ENCODE measurements around the gene THRAP3. TPM values are rescaled to one million over a fixed set of nuclear protein-coding genes. Genes with fewer than 3 reads are reported as not detected.

The THRAP3 gene
- total RNA-seq, 1 experiment from 2014 or later = 115 TPM

DNA sequence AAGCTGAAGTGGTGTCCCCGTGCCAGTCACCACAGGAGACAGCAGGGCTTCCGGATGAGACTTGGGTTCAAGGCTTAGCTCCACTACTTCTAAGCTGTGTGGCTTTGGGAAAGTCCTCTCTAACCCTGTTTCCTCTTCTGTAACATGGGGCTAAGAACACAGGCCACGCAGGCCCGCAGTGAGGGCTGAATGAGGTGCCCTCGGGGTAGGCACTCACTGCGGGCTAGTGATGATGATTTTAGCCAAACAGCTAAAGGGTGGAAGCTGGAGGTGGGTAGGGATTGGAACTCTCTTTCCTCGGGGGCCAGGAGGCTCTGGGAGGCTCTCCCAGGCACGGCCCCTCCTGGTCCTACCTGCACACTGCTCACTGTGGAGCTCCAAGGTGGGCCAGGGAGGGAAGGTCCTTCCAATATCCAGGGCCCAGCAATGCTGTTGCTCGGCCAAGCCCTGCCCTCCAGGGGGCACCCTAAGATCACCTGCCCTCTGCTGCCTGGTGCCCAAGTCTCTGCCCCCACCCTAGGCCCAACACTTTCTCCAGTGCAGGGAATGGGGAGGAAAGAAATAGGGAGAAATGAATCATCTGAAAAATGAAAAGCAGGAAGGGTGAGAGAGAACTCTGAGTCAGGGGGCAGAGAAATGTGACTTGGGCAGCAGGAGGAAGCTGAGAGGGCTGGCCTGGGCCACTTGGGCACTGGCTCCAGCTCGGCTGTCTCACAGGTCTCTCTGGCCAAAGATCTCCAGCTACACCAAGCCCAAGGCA, 118.4 kb downstream of the THRAP3 start:
- in situ Hi-C loops (cut with HindIII; ENCODE audit: low sequenced_read_pairs) = no loop called here
- peak; percentile 44 for DNase-seq (ENCODE audit: low spot score)

DNA sequence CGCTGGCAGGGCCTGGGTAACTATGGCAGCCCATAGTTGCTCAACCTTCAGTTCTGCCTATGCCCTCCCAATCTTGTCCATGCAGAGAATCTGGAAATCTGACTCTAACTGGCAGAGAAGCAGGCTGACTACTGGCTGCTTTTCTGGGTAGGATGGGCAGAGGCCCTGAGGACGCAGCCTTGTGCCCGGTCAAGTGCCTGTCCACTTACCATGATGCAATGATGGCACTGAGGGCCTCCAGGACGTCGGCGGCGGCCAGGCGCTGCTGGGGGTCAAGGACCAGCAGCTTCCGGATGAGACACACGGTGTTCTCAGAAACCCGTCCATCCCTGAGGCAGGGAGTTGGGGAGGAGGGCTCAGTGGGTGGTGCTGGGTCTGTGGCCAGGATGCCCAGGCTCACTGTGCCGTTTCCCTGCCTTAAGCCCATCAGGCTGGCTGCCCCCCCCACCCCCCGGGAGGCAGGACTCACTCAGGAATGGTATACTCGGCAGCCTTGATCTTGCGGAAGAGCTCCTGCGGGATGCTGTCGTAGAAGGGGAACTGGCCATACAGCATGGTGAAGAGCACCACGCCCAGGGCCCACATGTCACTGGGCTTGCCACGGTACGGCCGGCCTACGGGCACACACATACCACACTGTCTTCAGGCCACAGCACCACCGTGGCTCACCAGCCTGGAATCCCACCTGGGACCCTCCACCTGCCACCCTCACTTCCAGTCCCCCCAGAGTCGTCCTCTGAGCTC, 119.6 kb downstream of the THRAP3 start:
- in situ Hi-C loops (cut with HindIII; ENCODE audit: low sequenced_read_pairs) = no loop called here

DNA sequence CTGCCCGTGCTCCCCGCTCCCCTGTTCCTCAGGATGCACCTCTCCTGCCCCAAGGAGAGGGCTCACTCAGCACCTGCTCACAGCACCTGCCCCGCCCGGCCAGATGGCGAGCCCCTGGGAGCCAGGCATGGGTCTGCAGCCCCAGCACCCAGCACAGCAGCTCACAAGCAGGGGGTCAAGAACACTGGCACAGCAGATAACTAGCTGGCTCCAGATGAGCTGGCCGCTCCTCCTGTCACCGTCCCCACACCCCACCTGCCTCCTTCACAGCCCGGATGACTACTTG, 120.1 kb downstream of the THRAP3 start:
- in situ Hi-C loops (cut with HindIII; ENCODE audit: low sequenced_read_pairs) = no loop called here
- DNase-seq (ENCODE audit: low spot score) = no peak

More for the DNA sequence above, 119.6 kb downstream of the THRAP3 start:
- no peak for DNase-seq (ENCODE audit: low spot score)

DNA sequence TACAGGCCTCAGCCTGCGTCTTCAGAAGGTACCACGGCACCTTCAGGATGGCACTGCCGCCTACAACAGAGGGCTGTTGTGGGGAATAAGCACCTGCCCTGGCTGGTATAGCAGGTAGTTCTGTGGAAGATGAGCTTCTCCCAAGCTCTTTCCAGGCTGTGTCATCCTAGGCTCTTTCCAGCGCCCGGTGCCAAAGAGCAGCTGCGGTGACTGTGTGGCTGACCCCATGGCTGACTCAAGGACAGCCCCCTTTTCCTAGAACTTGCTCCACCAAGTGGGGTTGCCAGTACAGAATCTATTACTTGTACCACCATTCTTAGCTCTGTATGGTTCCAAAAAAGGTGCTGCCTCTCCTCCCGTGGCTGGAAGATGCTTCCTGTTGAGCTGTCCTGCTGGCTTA, 121.1 kb downstream of the THRAP3 start:
- DNase-seq (ENCODE audit: low spot score) = no peak
- in situ Hi-C loops (cut with HindIII; ENCODE audit: low sequenced_read_pairs) = no loop called here

DNA sequence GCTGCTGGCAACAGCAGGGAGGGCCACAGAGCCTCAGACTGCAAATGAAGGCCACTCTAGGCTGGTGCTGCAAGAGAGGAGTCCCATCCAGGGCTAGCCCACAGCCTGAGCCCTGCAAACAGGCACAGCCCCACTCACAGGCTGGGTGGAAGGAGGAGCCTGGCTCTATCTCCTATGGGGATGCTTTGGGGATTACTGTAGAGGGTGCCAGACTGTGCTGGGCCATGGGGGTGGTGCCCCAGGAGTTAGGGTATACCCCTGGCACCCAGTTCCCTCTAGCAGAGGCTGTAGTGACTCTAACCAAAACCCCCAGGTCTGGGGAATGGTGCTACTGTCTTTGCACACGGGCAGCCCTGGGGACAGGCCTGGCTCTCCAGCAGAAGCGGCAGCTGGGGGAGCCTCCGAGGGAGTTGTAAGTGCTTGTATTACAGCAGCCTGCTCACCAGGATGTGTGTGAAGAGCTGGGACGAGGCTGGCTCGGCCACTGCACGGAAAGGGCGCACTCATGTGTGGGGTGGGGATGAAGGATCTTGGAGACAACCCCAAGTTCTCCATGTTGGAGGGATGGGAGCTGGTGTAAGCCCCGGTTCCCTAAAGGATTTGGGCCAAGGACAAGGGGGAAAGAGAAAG, 122.6 kb downstream of the THRAP3 start:
- in situ Hi-C loops (cut with HindIII; ENCODE audit: low sequenced_read_pairs) = no loop called here
- no peak for DNase-seq (ENCODE audit: low spot score)

DNA sequence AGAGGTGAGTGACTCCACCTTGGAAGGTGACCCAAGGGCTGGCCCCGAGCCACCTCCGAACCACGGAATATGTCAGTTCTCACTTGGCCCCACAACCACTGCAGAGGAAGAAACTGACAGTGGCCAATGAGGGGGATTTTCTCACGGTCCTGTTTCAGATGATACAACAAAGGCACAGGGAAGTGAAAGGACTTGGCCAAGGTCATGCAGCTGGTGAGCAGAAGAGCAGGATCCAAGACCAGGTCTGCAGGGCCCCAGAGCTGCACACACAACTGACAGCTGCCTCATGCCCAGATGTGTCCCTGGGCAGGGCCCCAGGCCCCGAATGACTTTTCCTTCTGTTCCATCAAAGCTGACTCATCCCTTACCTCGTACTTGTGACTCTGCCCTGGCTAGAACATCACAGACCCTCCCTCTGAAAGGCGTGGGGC, 125.0 kb downstream of the THRAP3 start:
- no peak for DNase-seq (ENCODE audit: low spot score)
- in situ Hi-C loops (cut with HindIII; ENCODE audit: low sequenced_read_pairs) = no loop called here

DNA sequence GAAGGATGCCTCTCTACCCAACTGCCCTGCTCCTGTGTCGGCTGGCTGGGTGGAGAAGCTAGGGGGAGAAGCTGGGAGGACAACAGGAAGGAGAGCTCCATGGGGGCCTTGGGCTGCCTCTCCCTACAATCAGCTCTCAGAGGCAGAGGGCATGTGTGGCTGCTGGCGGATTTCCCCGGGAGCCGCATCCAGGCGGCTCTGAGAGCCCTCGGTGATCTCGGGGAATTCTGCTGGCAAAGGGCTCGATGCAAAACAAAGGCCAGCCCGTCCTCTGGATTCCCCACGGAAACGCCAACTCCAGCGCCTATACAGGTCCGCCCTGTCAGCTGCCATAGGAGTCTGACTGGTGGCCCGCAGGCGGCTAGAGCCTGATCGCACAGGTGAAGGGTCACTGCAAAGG, 125.6 kb downstream of the THRAP3 start:
- in situ Hi-C loops (cut with HindIII; ENCODE audit: low sequenced_read_pairs) = no loop called here
- DNase-seq (ENCODE audit: low spot score) = no peak

DNA sequence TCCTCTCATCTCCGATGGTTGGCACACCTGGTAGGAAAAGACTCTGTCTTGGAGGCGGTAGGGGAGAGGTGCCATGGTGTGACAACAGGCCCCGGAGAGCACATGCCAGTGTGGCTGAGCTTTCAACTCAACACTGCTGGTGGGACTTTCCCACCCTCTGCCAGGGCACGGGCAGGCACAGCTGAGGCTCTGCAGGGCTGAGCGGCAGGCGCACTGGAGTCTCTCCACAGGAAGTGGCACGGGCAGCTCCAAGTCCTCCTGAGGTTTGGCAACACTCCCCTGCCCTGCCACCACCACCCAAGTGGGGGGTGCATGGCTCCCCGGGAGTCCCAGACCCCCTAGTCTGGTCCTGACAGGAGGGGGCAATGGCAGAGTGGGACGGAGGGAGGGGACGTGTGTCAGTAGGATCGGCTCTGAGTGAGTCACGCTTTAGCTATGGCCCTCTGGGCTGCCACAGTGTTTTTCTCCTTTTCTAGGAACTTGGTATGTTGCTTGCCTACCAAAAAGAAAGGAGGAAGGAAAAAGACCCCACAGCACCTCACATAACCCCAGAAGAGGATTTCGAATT, 126.5 kb downstream of the THRAP3 start:
- in situ Hi-C loops (cut with HindIII; ENCODE audit: low sequenced_read_pairs) = no loop called here
- no peak for DNase-seq (ENCODE audit: low spot score)

DNA sequence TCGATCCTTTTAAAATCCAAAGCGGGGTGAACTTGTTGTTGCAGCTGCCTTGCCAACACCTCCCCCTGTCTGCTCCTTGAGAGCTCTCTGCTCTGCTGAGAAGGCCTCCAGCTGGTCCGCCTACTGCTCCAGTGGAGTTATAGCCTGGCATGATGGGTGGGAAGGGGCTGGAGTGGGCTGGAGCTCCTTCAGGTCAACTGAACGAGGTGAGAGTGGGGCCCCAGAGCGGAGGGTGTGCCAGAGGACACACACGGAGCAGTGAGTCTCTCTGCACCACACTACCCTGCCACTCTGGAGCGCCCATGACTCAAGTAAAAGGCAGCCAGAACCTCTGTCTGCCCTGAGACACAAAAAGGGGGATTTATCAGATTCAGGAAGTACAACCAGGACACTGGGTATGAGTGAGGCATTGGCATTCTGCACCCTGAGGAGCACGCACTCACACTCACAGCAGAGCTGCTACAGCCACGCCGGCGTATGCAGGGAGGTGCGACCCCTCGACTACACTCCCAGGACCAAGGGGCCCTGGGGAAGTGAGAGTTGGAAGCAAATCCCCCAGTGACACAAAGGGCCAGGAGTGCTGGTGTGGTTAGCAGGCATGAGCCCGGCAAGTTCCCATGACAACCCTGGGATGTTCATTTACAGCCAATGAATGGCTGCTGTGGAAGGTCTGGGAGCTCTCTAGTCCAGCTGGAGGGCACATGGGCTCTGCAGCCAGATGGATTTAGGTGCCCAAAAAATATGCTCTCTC, 127.2 kb downstream of the THRAP3 start:
- in situ Hi-C loops (cut with HindIII; ENCODE audit: low sequenced_read_pairs) = no loop called here
- DNase-seq (ENCODE audit: low spot score) = no peak

DNA sequence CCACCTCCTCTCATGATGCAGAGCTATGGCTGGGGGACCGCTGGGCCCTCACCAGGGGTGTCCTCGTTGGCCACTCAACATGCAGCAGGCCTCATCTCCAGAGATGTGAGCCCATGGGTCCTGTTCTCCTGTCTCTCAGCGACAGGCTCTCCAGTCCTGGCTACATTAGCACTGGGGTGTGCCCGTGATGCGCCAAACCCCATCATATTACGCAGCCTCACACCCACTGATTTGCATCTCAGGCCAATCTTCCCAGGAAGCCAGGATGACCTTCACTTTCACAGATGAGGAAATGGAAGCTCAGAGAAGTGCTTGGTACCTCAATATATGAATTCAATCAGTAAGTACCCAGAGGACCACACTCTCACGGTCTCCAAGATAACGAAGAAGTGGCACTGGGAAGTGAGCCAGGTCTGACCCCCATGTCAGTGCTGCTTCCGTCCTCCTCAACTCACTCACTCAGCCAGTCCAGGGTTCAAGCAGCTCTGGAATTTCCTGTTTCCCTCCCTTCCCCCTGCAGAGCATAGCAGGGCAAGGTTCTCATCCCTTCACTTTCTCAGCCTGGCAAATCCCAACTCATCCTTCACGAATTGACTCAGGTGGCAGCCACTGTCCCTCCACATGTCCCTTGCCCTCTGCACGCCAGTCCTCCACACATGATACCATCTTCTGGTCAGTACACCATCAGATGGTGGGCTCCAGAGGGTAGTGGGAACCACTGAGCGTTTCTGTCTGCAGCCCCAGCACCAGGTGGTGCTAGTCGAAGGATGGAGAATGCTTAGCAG, 128.1 kb downstream of the THRAP3 start:
- no peak for DNase-seq (ENCODE audit: low spot score)
- in situ Hi-C loops (cut with HindIII; ENCODE audit: low sequenced_read_pairs) = no loop called here

DNA sequence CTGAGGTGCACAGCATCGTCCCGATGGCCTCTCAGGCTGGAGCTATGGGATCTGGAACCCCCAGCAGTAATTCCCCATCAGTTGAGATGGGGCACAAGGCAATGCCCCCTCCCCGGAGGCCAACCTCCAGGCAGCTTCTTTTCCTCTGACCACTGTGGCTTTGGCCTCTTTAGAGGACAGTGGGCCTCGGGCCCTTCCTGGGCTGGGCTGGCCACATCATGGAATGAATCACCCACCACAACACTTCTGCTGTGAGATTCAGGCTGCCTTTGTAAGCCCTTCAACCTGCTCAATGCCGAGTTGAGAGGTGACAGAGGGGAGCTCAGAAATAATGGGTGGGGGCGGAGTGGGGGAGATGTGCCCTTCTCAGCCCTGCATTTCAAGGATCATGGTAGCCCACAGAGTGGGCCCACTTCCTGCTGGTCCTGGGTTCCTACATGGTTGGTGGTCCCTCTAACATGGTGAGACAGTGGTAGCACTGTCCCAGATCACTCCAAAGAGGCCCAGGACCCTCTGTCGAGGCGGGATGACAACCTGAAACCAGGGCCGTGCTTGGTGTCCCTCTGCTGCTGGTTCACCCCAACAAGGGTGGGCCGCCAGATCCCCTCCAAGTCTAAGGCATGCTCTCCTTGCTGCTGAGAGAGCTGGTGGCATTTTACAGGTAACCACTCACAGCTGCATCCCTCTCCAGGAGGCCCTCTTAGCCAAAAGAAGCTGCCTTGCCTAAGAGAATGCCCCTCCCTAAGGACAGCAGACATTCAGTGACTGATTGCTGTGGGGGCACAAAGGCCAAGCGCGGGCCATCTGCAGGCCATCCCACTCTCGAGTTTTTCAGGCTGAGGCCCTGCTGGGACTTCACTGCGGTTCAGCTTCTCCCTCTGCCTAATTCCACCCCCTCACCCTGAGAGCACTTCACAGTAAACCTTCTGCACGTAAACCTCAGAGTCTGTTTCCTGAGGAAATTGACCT, 129.0 kb downstream of the THRAP3 start:
- no peak for DNase-seq (ENCODE audit: low spot score)
- in situ Hi-C loops (cut with HindIII; ENCODE audit: low sequenced_read_pairs) = no loop called here

DNA sequence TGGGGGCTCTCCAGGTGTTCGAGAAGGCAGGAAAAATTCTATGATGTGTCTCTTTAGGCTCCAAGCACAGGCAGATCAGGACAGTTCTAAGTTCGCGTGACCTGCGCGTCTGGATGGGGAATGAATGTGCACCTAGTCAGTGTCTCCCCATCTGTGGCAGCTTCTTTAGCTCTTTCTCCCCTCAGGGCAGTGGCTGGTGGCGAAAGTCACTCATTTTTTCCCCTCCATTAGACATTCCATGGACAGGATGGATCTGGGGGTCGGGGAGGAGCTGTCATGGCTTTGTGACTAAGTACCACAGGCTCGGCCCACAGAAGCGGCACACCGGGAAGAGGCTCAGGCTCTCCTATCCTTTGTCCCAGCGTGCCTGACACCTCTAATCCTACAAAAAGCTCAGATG, 130.2 kb downstream of the THRAP3 start:
- no peak for DNase-seq (ENCODE audit: low spot score)
- in situ Hi-C loops (cut with HindIII; ENCODE audit: low sequenced_read_pairs) = no loop called here

Other genes starting within 250 kb of the THRAP3 start
- 0.12 TPM in 1 of 2 replicates, not detected in the other for gene TEKT2, start 140.3 kb upstream of the THRAP3 start, total RNA-seq (2014; rRNA removed; shearing (Covaris generic))
- 58.2 and 58.5 TPM in 2 replicates for gene ADPRS, start 135.6 kb upstream of the THRAP3 start, total RNA-seq (2014; rRNA removed; shearing (Covaris generic))
- gene COL8A2, start 99.2 kb upstream of the THRAP3 start, total RNA-seq (2014; rRNA removed; shearing (Covaris generic)) = 0.47 TPM in 1 of 2 replicates, not detected in the other
- gene TRAPPC3, start 75.0 kb upstream of the THRAP3 start, total RNA-seq (2014; rRNA removed; shearing (Covaris generic)) = 168 and 173 TPM in 2 replicates
- gene MAP7D1, start 68.3 kb upstream of the THRAP3 start, total RNA-seq (2014; rRNA removed; shearing (Covaris generic)) = 117 and 127 TPM in 2 replicates
- 1.9 and 4.1 TPM in 2 replicates for gene SH3D21, start 81.9 kb downstream of the THRAP3 start, total RNA-seq (2014; rRNA removed; shearing (Covaris generic))
- 46.3 and 91.0 TPM in 2 replicates for gene EVA1B, start 99.2 kb downstream of the THRAP3 start, total RNA-seq (2014; rRNA removed; shearing (Covaris generic))
- 13.6 and 19.9 TPM in 2 replicates for gene STK40, start 161.5 kb downstream of the THRAP3 start, total RNA-seq (2014; rRNA removed; shearing (Covaris generic))
- 37.5 and 57.9 TPM in 2 replicates for gene LSM10, start 173.5 kb downstream of the THRAP3 start, total RNA-seq (2014; rRNA removed; shearing (Covaris generic))
- gene OSCP1, start 226.0 kb downstream of the THRAP3 start, total RNA-seq (2014; rRNA removed; shearing (Covaris generic)) = 16.2 and 27.3 TPM in 2 replicates
- 120 and 145 TPM in 2 replicates for gene MRPS15, start 239.9 kb downstream of the THRAP3 start, total RNA-seq (2014; rRNA removed; shearing (Covaris generic))

Data from G401 (cell line).